ENCODE data around the gene HPCAL1. TPM values are rescaled to one million over a fixed set of nuclear protein-coding genes. Genes with fewer than 3 reads are reported as not detected.

Gene HPCAL1
- total and polyA plus RNA-seq, 8 donors, result 14.0 to 571 (median 85.4) TPM

- no peaks in the 10 kb centered on the region for H3K27me3 ChIP-seq
- 36 to 59% (median 40%) methylated on average over 31 to 33 of the region's 33 CpGs for WGBS, 5 donors
- H3K4me1 ChIP-seq, result peaks cover 41 to 72% (median 61%) of the 10 kb centered on the region in 4 donors
- intact Hi-C loops (cut with DNase I; ENCODE audit: low total_unique reads), result no loop called here
- DNase-seq, result peak; percentile 78 to 80
- peaks cover 0 to 7% (median 5%) of the 10 kb centered on the region in 4 donors for H3K9me3 ChIP-seq
- peaks cover 0 to 9% (median 7%) of the 10 kb centered on the region in 4 donors for H3K36me3 ChIP-seq
- peak overlapping the region; percentile 19 to 73 (median 59) for H3K27ac ChIP-seq
- TF ChIP-seq POLR2AphosphoS5 (IDR thresholded peaks at IDR 0.05) (peak in 2 of 3 donors; percentile 21 to 63), POLR2A (IDR thresholded peaks at IDR 0.05) (no peak), EP300 (IDR thresholded peaks at IDR 0.05) (no peak), CTCF (IDR thresholded peaks at IDR 0.05) (peak in 1 of 7 experiments; percentile 5)
- peak overlapping the region; percentile 1 to 35 (median 14) for H3K4me3 ChIP-seq
Measured at GRCh38 chr2:10331027-10331701, 28.5 kb downstream of the HPCAL1 start.

DNA sequence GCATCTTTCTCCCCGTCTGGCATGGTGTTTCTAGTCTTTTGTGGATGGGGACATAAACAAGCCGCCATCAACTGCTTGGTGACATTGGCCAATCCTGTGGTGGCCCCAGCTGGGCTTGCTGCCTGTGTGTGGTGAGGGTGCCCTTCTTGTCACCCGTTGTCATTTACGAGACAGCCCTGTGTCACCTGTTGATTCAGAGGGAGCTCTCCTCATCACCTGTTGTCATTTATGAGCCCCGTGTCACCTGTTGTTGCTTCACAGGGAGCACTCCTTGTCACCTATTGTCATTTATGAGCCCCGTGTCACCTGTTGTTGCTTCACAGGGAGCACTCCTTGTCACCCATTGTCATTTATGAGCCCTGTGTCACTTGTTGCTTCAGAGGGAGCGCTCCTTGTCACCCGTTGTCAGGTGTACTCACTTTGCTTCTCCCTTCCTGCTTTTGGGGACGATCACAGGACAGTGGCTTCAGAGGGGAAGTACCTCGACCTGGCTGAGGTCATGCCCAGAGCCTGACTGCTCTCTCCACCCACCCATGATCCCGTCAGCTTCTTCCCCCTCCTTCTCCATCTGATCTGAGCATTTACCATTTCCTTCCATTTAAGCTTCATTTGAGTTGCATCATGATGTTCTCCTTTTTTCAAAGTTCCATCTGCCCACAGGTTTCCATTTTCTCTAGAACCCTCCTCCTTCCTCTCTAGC, 29.1 kb downstream of the HPCAL1 start:
- DNase-seq, result no peak
- Histone ChIP-seq H3K4me1 (peaks cover 34 to 65% (median 55%) of the 10 kb centered on the region in 4 donors), H3K9me3 (peaks cover 0 to 7% (median 5%) of the 10 kb centered on the region in 4 donors), H3K36me3 (peaks cover 0 to 14% (median 7%) of the 10 kb centered on the region in 4 donors), H3K27ac (peak overlapping the region in 4 of 5 donors; percentile 56 to 73 (median 62)), H3K4me3 (peak overlapping the region in 3 of 4 donors; percentile 12 to 35 (median 17)), H3K27me3 (no peaks in the 10 kb centered on the region)
- intact Hi-C loops (cut with DNase I; ENCODE audit: low total_unique reads), result no loop called here
- TF ChIP-seq POLR2A (IDR thresholded peaks at IDR 0.05) (no peak), EP300 (IDR thresholded peaks at IDR 0.05) (no peak), POLR2AphosphoS5 (IDR thresholded peaks at IDR 0.05) (no peak), CTCF (IDR thresholded peaks at IDR 0.05) (no peak)
- WGBS, 5 donors, result 52 to 70% (median 66%) methylated on average over 11 of the region's 11 CpGs

DNA sequence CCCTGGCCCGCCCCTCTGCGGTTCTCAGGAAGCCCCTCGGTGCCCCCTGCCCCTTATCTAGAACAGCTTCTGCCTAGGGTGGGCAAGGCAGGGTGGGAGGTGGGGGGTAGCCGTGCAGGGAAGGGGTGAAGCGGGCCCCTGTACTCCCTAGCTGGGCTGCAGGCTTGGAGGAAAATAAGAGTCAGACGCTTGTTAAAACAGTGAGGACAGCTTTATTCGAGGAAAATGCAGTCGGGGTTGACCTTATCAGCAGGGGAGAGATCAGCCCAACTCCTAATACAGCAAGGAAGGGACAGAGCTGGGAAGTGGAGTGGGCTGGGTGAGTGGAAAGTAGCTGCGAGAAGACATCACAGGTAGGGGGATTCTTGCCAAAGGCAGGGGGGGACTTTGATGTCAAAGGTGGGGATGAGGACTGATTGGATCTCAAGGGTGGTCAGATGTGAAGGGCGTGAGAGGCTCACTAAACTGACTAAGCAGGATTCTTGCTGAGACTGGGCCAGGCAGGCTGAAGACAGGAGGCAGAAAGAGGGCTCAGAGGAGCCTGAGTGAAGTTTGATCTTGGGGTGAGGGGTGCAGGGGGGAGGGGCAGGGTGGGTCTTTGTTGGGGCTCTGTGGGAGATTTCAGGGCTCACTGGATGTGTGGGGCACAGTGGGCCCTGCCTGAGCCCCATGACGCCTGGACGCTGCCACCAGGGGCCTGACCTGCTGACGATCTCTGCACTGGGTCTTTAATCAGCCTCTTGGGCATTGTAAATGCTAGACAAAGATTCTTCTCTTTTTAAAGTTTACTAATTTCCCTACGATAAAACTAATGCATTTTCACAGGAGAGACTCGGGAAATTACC, 29.9 kb downstream of the HPCAL1 start:
- intact Hi-C loops (cut with DNase I; ENCODE audit: low total_unique reads), result no loop called here
- Histone ChIP-seq H3K27me3 (no peaks in the 10 kb centered on the region), H3K27ac (peak overlapping the region in 3 of 5 donors; percentile 40 to 73 (median 56)), H3K4me1 (peaks cover 30 to 58% (median 49%) of the 10 kb centered on the region in 4 donors), H3K4me3 (no peak overlapping the region), H3K36me3 (peaks cover 0 to 16% (median 7%) of the 10 kb centered on the region in 4 donors), H3K9me3 (peaks cover 0 to 7% (median 5%) of the 10 kb centered on the region in 4 donors)
- no peak for TF ChIP-seq CTCF (IDR thresholded peaks at IDR 0.05)
- TF ChIP-seq POLR2AphosphoS5 (IDR thresholded peaks at IDR 0.05), result no peak
- TF ChIP-seq POLR2A (IDR thresholded peaks at IDR 0.05), result no peak
- no peak for TF ChIP-seq EP300 (IDR thresholded peaks at IDR 0.05)
- no peak for DNase-seq
- WGBS, 5 donors, result 61 to 68% (median 64%) methylated on average over 15 of the region's 15 CpGs

DNA sequence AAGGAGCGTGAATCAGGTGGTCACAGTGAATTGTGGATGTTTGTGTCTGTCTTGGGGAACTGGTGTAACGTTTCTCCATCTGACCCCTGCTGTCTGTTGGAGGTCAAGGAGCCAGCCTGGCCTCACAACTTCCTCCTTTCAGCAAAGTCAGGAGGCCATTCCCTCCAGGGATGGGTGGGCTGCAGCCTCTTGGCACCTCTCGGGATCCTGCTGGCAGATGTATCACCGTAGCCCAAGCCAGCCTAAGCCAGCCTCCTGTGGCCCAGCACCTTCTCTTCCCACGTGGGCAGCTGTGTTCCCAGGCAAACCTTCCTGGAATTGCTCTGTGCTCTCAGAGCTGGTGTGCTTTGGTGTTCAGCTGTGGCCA, 30.5 kb downstream of the HPCAL1 start:
- no peak for TF ChIP-seq CTCF (IDR thresholded peaks at IDR 0.05)
- intact Hi-C loops (cut with DNase I; ENCODE audit: low total_unique reads), result no loop called here
- DNase-seq, result no peak
- Histone ChIP-seq H3K4me3 (no peak overlapping the region), H3K4me1 (peaks cover 30 to 52% (median 46%) of the 10 kb centered on the region in 4 donors), H3K27ac (peak overlapping the region in 1 of 5 donors; percentile 26), H3K9me3 (peaks cover 0 to 7% (median 5%) of the 10 kb centered on the region in 4 donors), H3K27me3 (no peaks in the 10 kb centered on the region), H3K36me3 (peaks cover 0 to 16% (median 7%) of the 10 kb centered on the region in 4 donors)
- 50 to 70% (median 58%) methylated on average over 5 of the region's 5 CpGs for WGBS, 5 donors
